IPS-11a (cell line): Measurements from ENCODE around the gene MLPH.

Experiments used
- H3K4me3 ChIP-seq: one replicate; pipeline ENCODE4 v1.5.1; 2013; ENCODE audit warnings: low read depth, low read length, control low read depth

The MLPH gene, protein sequence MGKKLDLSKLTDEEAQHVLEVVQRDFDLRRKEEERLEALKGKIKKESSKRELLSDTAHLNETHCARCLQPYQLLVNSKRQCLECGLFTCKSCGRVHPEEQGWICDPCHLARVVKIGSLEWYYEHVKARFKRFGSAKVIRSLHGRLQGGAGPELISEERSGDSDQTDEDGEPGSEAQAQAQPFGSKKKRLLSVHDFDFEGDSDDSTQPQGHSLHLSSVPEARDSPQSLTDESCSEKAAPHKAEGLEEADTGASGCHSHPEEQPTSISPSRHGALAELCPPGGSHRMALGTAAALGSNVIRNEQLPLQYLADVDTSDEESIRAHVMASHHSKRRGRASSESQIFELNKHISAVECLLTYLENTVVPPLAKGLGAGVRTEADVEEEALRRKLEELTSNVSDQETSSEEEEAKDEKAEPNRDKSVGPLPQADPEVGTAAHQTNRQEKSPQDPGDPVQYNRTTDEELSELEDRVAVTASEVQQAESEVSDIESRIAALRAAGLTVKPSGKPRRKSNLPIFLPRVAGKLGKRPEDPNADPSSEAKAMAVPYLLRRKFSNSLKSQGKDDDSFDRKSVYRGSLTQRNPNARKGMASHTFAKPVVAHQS

DNA sequence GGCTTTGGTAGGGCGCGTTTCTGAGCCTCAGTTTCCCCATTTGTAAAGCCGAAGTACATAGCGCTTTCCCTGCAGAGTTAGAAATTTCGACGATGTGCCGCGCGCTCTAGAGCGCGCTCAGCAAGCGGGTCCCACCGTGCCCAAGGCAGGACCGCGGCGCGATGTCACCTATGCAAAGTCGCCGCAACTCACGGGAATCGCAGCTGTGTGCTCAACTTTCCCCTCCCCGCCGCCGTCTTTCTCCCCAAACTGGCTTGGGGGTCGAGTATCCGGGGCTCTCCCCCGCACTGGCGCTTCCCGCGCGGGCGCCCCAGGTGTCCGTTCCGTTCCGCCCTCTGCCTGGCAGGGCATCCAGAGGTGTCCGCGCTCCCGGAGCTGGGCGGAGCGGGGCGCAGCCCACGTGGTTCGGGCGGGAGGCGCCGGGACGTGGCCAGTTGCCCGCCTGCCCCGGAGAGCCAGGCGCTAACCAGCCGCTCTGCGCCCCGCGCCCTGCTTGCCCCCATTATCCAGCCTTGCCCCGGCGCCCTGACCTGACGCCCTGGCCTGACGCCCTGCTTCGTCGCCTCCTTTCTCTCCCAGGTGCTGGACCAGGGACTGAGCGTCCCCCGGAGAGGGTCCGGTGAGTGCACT is at the start of gene MLPH:
Gene MLPH (plus strand): TSS at position 433 of the 630 bp plus-strand sequence. CDS start 6,176 bp downstream, outside the sequence.
- peak within 1 kb of the TSS; percentile 64 for H3K4me3 ChIP-seq

DNA sequence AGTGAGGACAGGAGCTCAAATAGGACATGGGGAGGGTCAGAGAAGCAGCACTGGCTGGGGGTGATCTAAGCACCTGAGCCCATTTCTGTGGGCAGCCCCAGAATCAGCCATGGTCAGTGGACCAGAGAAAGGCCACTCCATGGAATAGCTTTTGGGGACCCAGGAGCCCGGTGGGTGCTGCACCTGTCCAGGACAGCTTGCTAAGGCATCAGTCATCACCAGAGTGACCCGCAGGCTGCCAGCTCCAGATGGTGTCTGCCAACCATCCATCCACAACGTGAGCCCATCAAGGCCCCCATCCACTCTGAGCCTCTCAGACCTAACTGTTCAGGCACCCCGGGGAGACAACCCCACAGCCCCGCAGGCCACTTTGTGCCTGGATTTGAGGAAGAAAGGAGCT is 49.5 kb upstream of the MLPH start:
- H3K4me3 ChIP-seq, result no peak overlapping the region

DNA sequence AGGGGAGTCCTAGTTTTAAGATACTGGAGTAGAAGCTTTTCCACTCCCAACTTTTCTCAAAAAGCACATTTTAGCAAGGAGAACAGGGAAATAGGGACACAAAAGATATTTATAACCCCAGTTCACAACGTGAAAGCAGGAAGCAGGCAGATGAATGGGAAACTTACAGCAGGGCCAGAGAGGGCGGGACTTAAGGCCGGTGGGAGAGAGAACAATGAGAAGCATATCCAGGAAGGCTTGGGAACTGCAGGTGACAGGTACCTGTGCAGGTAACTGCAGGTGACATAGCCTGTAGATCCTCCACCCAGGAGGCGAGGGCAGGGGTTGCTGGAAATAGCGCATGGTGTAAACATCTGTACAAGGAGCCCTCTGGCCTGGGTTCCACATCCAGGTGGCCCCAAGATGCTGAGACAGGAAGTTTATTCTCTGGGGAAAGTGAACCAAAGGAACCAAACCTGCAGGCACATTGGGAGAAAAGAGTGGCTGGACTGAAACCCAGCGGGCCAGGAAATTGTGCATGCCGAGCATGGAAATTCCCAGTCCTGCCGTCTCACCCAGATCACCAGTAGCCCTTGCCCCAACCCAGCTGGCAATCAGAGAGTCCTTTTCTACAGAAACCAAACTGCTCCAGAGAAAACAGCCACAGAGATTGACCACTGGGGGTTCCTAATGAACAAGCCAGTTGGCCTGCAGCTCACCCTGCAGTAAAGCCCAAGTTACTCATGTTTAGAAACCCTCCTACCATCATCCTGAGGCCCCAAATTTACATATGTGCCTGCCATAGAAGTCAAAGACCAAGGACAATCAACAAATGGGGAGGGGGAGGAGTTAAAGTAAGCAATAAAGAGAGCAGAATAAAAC is 48.7 kb upstream of the MLPH start:
- no peak overlapping the region for H3K4me3 ChIP-seq

DNA sequence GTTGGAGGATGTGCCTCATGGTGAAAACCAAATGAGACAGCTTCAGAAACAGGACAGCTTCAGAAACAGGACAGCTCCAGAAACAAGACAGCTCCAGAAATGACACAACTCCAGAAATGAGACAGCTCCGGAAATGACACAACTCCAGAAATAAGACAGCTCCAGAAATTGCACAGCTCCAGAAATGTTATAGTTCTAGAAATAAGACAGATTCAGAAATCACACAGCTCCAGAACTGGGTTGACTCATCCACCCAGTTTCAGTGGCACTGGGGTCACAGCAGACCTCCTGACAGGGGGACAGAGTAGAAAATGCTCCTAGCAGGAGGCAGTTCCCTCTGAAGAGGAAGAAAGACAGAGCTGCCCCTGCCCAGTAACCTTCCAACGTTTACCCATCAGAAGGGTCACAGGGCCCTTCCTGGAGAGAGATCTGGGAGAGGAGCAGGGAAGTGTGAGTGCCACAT is 46.2 kb upstream of the MLPH start:
- H3K4me3 ChIP-seq, result no peak overlapping the region

DNA sequence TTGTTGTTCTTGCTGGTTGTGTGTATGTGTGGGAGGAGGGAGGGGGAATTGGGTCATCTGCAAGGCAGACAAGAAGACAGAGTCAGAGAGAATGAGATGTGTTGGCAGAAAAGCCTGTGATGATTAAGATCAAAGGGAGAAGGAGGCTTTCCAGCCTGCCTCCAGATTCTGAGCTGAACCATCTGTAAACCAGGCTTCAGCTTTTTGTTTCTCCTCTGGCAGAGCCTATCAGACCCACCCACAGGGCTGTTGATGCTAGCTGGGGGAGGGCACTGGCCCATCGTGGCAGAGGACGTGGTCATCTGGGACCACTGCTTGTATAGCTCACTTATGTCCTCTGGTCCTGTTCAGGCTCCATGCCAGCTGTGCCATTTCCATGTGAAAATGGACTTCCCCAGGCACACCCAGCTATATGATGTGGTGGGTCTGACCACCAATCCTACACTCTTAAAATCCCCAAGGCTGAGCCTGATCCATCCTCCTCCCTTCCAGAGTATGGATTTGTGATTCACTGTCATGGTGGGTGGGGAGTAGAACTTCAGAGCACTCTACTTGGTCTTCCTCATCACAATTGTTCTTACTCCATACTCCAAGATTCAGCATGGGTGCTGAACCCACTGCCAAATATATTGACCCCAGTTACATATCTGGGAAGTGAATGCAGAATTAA is 45.3 kb upstream of the MLPH start:
- no peak overlapping the region for H3K4me3 ChIP-seq

DNA sequence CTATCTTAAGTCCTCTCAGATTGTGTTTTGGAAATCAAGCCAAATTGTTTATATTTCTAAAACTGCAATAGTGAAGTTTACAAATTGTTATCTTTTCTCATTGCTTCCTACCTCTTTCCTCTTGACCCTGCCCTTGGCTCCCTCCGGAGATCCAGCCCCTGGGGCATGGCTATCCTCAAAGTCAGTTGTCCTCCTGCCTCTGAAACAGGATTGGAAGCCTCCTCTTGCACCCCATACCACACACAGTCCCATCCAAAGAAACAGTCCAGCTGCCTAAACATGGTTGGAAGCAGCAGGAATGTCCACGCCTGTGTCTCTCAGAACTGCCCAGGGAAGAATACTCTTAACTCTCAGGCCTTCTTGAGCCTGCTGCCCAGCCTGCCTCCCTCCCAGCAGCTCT is 43.0 kb upstream of the MLPH start:
- no peak overlapping the region for H3K4me3 ChIP-seq

DNA sequence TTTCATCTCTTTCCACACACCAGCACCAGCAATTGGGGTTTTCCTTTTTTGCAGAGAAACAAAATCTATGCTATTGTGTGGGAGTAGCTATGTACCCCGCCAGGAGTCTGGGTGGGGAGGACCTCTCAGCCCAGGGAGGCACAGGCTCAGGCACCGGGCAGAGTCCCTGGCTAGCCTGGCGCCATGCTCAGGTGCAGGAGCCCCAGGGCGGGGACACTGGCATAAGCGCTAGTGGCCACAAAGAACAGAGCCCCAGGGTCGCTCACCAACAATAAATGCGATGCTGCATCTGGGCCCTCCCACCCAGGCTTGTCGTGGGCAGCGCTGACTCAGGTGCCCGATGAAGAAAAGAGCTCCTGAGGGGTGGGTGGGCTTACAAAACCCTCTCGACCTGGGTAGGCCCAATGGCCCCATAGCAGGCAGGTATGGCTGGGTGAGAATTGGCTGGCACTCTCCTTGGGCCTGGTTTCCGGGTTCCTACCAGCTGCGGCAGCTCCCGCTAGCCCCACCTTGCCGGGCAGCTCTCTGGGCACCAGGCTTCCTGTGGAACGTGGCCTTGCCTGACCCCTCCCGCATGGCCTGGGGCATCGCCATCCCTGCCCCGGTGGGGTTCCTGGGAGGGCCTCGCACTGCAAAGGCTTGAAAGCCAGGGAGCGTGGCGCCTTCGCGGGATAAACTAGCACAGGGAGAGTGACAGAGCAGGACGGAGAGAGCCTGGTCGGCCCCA is 41.3 kb upstream of the MLPH start:
- H3K4me3 ChIP-seq, result no peak overlapping the region

DNA sequence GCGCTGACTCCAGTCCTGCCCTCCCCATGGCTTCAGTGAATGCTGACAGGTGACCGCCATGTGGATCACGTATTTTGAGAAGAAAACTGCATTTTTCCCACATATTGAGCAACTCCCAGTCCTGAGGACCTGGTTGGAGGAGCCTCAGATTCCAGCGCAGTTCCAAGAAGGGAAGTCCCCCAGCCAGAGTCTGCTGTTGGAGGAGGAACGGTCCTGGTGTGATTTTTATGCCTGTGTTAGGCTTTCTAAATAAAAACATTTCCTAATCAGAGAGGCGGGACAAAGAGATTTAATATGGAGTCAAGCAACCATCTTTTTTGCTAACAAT is 40.7 kb upstream of the MLPH start:
- no peak overlapping the region for H3K4me3 ChIP-seq

DNA sequence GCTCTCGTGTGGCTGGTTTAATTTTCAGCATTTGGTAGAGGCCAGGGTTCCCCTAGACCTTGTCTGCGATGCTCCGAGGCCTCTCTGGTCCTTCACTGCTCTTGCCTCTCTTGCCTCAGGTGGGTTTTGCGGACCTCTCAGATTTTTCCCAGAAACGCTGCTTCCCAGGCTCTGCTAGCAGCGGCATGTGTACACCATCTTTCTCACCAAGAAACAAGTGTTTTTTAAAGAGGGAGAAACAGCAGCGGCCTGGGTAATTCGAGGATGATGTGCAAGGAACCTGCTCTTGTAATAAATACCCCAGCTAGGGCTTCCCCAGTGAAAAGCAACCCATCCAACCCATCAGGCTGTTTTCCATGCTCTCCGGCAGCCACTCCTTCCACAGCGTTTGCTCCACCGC is 39.6 kb upstream of the MLPH start:
- H3K4me3 ChIP-seq, result no peak overlapping the region

DNA sequence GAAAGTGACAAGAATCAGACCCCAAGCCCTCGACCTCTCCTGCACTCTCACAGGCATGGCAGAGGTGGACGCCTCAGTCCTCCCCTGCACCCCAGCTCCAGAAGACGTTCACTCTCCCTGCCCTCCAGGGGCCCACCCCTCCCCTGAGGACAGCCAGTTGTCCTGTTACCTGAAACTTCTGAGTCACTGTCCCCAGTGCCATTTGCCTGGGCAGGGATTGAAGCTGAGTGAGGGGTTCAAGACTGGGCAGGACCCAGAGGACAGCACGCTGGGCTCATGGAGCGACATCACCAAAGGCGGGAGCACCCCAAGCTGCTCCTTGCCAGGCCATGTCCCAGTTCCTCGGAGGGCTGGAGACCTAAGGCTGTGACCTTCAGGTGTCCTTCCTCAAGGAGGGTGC is 38.9 kb upstream of the MLPH start:
- no peak overlapping the region for H3K4me3 ChIP-seq

DNA sequence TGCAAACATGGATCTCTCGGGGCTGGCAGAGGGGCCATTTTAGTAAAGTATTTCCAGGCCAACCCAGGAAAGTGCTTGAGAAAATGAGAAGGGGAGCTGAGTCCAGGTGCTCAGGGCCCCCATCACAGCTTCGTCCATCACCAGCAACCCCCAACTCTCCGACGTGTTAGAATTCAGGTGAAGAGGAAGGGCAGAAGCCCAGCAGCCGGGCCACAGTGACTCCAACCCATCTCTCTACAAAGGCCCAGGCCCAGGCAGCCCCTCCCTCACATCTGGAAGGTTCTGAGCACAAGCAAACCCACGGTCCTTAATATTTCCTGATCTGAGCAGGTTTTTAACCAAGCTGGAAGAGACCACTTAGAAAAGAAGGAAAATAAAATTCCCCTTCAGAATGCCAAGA is 38.4 kb upstream of the MLPH start:
- H3K4me3 ChIP-seq, result no peak overlapping the region

DNA sequence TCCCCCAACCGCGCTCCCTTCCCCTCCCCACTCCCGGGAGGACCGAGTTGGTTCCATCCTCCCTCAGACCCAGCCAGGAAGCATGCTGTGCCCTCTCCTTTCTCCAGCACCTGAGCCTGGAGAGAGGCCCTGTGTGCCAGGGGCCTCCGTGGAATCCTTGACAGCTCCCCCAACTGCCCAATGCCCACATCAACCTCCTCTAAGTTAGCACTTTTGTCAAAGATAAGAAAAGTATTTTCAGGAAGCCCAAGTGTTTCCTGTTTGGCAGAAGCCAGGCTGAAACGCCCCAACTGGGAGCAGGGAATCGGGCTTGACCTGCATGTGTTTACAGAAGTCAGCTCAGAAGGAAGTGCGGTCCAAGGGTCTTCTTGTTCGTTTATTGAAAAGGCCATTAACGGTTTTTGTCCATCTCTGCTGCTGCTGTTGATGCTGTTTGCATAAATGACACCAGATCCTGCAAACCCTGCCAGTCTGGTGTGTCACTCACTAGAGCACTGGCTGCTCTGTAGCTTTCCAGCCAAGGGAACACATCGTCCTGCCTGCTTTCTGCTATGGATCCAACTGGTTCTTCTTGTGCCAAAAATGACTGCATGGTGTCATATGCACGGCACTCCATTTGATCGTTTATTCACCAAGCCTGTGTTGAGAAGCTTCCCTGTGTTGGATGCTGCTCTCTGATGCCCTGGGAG is 37.7 kb upstream of the MLPH start:
- H3K4me3 ChIP-seq, result no peak overlapping the region

DNA sequence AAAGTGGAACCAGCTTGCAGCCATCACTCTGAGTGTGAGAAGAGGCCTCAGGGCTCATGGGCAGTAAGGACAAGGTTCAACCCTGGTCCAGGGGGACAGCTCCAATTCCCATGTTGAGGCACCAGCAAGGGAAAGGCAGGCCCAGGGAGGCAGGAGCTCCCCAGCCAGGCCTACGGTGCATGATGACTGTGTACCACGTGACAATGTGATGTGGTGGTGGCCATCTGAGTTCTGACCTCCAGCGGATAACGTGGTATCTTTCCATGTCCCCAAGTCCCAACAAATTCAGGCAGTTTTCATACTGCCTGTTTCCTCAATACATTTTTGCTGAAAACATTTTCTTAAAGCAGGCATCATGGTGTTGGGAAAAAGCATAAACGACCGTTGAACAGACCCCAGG is 36.9 kb upstream of the MLPH start:
- no peak overlapping the region for H3K4me3 ChIP-seq

DNA sequence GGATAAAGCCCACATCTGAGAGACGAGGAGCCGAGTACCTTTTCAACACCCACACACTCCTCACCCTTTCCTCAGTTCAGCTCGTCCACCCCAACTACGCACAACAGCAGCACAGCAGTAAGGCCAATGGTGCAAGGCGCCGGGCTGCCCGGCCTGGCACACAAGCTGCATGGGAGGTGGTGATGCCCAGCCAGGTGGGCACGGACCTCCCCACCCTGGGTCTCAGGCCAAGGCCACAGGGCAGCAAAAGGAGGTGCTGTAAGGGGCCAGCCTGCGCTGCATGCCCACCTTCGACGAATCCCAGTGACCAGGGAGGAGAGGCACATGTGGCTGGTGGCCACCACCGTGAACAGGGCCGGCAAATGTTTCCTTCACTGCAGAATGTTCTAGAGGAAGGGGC is 36.5 kb upstream of the MLPH start:
- H3K4me3 ChIP-seq, result no peak overlapping the region

DNA sequence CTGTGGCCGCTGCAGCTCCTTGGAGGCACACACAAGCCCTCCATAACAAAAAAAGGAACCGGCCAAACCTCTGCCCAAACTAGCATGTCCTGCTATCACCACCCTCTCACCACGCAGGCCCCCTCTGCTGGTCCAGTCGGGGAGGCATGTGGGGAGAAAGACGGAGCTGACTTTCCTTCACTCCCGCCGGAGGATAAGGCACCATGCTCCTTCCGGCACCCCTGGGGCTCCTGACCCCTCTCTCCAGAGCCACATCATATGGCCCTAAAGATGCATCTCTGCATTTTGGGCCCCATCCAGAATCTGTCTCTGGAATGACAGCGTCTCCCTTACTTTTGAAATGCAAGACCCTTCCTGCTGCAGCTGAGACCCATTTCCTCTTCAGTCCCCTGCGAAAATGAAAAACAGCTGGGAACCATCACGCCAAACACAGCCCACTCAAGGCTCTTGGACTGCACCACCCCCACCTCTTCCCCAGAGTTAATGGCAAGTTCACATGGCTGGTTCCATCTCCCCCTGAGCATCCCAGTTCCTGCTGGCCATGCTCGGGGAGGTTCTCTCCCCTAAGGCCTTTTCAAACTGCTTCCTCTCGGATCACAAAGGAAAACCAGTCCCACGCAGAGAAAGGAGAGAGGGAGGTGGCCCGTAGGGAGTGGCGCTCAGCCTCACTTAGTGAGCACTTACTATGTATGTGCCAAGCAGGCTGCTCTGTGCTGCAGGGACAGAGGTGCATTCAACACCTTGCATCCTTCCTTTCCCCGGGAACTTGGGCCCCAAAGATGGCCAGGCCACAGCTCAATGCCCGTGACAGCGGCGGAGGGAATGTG is 35.2 kb upstream of the MLPH start:
- H3K4me3 ChIP-seq, result no peak overlapping the region

DNA sequence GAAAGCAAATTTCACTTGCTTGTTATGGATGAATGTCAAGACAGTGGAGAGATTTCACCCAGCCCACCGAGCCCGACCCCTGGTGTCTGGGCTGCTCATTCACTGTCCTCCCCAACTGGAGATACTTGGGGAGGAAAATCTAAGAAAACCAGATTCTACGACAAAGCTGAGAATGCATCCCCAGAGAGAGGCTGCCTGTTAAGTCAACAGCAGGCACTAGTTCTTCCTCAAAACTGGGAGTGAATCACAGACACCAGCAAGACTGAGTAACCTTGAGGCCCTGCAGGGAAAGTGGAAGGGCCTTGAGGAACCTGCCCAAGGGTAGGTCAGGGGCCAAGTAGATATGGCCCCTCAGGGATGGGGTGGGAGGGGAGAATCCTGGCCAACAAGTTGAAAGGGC is 34.2 kb upstream of the MLPH start:
- no peak overlapping the region for H3K4me3 ChIP-seq

DNA sequence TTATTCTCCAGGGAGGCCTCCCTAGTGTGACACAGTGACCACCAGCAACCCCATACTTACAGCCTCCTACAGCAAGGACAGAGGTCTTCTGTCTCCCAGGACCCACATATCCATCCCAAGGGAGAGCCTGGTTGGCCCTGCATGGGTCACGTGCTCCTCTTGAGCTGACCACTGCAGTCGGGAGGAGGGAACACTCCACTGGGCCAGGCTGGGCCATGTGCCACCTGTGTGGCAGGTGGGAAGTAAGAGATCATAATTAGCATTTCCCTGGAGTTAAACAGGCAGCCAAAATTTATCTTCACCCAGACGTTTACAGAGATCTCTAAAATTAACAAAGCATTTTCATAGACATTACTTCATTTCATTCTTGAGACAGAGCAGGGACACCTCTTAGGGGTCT is 33.4 kb upstream of the MLPH start:
- no peak overlapping the region for H3K4me3 ChIP-seq

DNA sequence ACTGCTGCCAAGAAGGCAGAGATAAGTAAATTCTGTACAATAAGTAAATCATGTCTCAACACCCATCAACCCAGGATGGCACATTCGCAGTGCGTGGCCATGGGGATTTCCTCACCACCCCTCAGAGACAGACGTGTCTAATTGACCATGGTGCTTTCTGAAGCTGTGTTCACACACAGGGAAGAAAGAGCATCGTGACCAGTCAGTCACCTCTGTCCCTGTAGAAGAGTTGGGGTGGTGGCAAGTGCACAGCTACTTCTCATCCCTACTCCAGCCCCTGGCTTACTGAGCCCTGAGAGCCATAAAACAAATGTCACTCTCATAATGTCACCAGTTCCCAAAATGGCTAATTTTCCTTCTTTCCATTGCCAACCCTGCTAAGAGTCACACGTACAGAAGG is 31.3 kb upstream of the MLPH start:
- no peak overlapping the region for H3K4me3 ChIP-seq
